DMS79 (cell line): ENCODE data around the gene CHN2.

Source experiments
- DNase-seq: peaks from one replicate; lab custom pipeline; 2025; lab: John Stamatoyannopoulos, UW

The CHN2 gene

DNA sequence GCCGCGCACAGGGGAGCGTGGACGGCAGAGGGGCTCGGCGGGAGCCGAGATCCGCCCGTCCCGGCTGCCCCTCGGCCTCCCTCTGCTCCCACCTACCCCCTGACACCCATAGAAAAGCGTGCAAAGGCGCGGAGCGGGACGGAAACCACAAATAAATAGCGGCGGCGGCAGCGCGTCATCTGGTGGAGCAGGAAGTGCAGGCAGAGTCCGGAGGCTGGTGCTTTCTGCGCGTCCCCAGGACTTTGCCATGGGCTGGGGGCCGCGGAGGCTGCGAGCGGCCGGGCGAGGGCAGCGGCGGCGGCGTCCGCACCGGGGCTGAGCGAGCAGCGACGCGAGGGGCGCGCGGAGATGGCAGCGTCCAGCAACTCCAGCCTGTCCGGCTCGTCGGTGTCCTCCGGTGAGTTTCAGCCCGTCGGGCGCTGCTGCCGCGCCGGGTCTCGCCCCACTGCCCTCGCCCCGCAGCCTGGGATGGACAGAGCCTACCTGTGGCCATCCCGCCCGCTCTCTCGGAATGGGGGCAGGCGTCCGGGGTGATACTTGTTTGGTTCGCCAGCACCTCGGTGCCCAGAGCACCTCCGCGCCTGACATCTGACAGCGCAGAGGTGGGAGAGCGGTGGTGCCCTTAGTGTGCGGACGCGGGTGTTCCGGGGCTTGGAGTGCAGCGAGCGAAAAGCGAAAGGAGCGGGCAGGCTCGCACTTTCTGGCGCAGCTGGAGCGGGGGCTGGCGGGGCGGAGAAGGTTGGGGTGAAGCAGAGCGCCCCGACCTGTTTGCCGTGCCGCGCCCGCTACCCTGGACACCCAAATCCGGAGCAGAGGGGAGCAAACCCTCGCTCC lies at the start of gene CHN2:
Gene CHN2, plus strand, starts transcription at position 182 of the 834 bp plus-strand sequence.
- peak; percentile 54 for DNase-seq

DNA sequence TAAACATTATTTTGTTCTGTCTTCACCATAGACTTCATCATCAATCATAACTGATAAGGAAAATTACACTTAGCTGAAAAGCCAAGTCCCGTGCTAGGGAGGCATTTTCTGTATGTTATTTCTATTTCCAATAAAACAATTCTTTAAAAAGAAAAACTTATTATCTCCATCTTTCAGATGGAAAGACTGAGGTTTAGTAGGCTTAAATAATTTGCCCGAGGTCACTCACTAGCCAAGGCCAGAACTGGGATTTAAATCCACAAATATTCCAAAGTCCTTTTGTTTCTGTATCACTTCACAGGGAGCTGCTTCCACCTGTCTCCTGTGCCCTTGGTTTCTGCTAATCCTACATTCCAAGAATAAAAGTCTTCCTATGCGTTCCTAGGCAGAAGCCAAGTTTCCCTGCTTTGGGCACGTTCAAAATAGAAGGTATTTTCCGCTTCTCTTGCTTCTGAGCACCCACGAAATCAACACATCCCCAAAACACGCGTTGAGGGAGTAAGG lies 49.0 kb upstream of the CHN2 start:
- DNase-seq: no peak

DNA sequence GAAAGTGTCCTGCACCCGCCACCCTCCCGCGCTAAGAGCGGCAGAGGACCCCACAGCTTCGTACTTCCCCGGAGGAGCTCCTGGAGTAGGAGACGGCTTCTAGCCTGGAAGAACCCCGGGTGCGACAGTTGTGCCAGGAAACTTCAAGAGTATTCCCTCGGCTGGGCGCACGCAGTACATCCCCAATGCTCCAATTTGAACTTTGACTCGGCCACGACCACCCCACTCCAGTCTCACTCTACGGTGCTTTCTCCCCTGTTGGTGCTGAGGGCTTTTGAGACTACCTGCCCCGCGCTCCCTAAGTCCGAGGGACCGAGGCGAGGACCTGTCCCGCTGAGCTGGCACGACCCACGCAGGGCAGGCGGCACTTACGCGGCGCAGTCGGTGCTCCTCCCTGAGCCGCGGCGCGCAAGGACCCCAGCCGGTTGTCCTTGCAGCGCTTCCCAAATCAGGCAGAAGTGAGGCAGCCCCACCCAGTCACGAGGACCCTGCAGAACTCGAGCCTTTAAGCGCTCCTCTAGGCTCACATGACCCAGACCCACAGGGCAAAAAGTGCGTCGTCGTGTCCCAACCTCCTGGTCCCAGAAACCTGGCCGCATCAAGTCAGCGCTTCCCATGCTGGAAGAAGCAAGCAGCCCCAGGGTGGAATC lies 48.4 kb upstream of the CHN2 start, which contains the start of gene CPVL:
Gene CPVL, minus strand, starts transcription at position 481 of the 650 bp plus-strand sequence. CDS start 25,476 bp downstream, outside the sequence.
- peak; percentile 42 for DNase-seq

DNA sequence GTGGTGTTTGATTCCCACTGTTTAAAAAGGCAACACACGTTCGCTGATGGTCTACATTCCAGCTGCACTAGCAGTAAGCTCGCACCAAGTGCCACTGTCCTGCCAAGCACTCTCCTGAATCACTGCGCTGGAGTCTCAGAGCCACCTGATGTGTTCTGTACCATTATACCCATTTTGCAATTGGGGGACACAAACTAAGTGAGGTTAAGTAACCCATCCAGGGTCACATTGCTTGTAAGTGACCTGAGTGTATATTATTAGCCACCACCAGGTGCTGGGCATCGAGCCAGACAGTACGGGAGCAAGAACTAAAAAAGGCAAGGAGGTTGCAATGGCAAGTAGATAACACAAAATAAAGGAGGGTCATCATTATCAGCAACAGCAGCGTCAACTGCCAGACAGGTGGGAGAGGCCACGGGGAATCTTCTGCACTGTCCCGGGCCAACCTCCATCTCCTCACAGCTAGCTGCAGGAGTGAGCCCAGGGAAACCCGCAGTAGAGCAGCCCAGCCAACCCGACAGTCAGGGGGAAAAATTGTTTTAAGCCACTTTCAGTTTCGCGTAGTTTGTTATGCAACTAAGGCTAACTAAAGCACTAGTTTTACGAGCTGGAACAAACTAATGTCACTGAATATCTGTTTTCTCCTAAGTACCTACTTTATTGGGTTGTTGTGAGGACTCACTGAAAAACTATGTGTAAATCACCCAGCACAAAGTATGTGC lies 47.5 kb upstream of the CHN2 start:
- no peak for DNase-seq

DNA sequence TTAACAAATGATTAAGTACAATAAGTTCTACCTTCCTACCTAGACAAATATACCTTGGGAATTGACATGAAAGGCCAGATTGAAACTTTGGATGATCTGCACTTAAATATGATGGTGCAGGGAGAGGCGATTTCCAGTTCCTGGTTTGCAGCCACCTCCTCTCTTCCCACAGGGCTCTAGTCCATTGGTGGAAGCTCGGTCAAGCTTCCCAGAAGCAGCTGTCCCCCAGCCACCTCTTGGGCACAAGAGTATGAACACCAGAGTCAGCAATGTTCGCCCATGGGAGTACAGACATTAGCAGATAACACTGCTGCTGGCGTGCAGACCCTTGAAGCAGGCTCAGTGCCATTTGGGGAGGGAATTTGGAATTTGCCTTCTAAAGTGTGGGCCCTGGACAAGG lies 46.8 kb upstream of the CHN2 start:
- DNase-seq: no peak

DNA sequence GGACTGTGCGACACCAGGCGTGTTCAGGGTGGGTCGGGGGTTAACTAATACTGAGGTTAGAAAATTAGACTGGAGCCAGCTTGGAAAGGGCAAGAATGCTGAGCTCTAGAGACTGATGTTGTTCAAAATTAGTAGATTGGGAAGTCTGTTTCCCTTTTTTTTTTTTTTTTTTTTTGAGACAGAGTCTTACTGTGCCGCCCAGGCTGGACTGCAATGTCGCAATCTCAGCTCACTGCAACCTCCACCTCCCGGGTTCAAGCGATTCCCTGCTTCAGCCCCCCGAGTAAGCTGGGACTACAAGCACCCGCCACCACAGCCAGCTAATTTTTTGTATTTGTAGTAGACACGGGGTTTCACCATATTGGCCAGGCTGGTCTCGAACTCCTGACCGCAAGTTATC lies 45.5 kb upstream of the CHN2 start:
- DNase-seq: no peak

DNA sequence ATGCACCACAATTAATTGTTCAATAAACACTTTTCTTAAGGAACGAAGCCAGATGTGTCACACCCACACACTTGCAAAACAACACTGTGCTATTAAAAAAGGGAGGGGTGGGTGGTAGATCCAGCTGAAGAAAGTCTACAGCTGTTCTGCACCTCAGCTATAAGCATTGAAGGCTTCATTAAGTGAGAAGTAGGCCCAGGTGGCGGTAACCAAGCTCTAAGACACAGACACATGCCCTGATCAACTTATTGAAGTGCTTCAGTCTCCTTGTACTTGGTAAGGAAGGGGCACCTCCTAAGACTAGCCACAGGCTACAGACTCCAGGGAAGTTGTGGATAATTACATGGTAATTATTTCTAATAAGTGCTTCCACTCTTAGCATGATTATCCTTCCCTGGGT lies 43.7 kb upstream of the CHN2 start:
- DNase-seq: no peak

DNA sequence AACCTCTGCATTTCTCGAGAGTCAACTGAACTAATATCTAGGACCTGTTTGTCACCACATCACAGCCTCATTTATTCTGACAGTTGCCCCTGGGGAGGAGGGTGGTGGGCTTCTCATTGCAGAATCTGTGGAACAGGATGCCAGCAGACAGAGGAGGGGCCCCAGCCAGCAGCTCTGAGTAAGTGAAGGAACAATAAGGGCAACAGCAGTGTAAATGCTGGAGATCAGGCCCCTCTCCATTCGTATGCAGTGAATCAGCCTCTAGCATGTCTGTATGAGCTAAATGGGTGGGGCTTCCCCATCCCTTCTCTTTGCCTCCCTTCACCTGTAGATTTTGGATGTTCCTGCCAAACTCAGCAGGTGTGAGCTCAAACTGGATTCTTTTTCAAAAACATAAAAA lies 40.5 kb upstream of the CHN2 start:
- DNase-seq: no peak

DNA sequence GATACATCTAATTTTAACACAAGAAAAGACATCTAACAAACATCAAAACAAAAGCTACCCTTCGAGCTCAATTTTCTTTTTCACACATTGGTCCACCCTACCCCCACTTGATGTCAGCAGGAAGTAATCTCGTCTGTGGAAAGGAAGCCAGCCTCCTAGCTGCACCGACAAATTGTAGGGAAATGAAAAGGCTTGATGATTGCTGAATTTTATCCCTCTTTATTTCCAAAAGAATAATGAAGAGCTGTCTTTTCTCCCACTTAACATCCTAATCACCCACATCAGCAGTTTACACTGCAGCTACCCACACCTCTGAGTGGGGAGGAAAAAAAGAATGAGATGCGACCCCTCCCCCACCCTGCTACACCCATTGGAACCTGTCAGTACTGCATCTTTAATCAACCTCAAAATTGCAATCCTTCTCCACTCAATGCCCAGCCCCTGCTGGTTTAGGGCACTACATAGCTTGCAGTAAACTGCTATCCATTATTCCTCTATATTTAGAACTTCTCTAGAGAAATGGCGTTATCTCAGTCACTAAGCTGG lies 37.6 kb upstream of the CHN2 start:
- DNase-seq: no peak

DNA sequence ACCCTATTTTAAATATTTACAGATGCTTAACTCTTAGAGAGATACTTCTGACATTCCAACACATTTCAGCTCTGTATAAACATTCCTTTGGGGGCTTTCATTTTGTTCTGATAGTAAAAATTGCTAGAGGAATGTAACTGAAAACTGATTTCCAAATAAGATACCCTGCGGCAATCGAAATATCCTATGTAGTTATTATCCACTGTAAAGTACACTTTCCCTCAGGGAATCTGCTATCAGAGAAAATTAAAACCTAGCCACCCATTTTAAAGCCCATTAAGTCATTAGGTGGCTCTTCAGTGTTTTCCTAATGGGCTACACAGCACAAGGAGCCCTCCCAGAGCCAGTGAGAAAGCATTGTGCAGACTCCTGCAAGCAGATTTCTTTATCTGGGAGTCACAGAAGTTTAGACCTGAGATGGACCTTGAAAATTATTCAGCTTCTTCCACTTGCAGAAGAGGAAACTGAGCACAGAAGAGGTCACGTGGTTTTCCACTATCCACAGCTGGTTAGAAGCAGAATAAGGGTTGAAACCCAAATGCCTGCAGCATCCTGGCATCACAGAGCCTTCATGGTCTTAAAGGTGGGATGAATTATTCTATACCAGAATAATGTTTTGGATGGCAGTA lies 35.7 kb upstream of the CHN2 start:
- no peak for DNase-seq

DNA sequence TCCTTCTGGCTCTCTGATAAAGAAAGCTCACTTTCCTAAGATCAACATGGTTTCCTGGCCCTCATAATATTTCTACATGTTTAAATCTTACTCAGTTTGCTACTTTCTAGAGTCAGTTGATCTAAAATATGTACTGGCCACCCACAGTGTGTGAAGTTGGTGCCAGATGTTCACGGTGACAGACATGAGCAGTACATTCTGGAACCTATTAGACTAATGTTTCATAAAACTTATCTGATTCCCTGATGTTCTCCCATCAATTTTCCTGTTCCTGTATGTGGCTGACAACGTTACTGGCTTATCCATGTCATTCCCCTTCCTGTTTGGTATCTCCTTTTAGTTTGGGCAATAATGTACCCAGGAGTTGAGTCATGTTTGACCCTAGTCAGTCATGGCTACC lies 34.5 kb upstream of the CHN2 start:
- no peak for DNase-seq

DNA sequence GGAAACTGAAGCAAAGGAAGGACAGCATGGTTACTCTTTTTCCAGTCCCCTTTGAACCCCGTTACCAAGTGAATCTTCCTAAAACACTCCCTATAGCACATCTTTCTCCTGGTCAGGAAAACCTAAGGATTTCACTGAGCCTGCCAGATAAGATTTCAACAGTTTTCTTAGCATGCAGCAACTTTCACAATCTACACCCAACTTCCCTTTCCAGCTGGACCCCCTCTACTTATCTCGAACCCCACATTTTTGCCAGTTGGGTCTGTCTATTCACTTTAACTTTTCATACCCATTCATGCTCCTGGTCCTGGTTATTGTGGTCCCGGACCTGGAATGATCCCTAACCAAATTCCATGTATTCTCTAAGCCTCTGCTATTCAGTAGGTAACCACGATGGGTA lies 33.3 kb upstream of the CHN2 start:
- no peak for DNase-seq

DNA sequence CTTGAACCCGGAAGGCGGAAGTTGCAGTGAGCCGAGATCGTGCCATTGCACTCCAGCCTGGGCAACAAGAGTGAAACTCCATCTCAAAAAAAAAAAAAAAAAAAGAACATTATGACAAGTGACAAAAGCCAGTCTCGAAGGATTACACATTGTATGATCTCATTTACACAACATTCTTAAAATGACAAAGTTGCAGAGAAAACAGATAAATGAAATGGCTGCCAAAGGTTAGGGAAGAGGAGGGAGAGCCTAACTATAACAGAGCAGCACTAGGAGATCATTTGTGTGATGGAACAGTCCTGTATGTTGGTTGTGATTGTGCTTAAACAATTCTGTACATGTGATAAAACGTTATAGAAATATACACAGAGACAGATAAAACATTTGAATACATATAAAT lies 32.0 kb upstream of the CHN2 start:
- DNase-seq: no peak

DNA sequence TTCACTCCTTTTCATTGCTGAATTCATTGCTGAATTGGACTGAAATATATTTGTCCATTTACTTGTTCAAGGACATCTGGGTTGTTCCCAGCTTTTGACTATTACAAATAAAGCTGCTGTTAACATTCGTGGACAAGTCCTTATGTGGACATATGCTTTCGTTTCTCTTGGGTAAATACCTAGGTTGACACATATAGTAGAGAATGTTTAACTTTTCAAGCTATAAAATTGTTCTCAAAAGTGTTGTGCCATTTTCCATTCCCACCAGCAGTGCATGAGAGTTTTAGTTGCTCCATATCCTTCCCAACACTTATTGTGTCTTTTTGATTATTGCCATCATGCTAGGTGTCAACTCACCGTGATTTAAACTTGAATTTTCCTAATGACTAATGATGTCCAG lies 30.7 kb upstream of the CHN2 start:
- DNase-seq: no peak

DNA sequence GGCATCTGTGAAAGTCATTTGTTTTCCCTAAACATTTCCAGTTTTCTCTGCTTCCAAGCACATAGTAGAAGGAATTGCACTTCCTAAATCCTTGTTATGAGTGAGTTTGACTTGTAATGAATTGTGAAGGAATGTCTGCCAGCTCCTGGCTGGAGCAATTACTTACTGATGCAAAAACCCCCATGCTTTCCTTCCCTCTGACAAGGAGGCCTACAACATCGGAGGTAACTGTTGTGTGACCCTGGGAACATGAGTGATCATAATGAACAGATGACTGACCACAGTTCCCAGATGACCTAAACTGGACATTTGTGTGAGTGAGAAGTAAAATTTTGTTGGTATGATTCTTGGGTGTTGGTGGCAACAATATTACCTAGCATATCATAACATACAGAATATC lies 26.9 kb upstream of the CHN2 start:
- no peak for DNase-seq

DNA sequence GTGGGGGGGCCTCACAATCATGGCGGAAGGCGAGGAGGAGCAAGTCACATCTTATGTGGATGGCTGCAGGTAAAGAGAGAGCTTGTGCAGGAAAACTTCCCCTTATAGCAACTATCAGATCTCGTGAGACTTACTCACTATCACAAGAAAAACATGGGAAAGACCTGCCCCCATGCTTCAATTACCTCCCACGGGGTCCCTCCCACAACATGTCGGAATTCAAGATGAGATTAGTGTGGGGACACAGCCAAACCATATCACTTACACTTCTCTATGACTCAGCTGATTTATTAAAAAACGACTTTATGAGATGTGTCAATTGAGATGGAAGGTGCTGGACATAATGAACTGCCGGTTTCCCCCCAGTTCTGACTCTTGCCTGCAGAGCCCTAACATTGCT lies 23.8 kb upstream of the CHN2 start:
- DNase-seq: no peak

DNA sequence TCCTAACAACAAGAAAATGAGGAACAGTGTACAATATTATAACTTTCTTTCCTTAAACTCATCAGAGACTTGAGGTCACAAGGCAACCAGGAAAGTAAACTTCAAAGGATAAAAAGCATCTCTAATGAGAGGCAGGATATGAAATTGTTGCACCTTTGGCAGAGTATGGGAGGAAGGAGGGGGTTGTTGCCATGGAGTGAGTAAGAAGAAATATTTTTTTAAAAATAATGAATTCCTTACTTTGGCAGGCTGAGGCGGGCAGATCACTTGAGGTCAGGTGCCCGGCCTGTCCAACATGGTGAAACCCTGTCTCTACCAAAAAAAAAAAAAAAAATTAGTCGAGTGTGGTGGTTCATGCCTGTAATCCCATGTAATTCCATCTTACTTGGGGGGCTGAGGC lies 21.1 kb upstream of the CHN2 start:
- DNase-seq: no peak

DNA sequence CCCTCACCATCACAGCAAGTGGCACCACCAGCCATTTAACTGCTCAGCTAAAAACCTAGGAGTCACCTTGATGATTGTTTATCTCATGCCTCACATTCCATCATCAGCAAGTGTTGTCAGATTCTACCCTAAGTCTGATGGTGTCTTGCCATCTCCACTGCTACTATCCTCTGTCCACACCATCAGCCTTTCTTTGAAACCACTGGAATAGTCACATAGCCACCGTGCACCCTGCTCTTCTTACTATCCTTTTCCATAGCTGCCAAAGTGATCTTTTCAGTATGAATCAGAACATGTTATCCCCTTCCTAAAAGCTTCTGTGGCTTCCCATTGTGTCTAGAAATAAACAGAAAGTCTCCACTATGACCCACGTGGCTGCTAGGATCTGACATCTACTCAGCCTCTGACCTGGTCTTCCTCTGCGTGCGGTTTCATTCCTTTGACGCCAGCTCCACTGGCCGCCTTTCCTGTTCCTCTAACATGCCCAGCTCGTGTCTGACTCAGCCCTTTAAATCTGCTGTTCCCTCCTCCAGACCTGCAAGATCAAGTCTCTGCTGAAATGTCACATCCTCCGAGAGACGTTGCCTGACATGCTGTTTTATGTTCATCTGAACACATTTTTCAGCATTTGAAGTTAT lies 16.5 kb upstream of the CHN2 start:
- no peak for DNase-seq

DNA sequence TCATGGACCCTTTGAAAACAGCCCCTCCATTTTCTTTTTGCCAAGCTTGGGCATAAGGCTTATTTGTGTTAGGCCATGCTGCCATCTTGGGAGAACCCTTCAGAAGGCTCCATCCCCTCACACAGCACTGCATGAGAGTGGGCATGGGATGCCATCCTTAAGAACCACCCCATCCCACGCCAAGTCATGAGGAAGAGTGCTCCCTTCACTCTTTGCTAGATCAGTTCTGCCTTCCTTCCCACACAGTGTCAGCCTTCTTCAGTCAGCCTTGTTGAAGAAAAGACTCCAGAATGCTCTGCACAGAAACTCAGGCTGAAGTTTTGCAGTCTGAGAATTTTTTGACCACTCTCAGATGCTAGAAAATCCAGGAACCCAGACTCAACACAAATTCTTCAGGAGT lies 15.5 kb upstream of the CHN2 start:
- DNase-seq: no peak

DNA sequence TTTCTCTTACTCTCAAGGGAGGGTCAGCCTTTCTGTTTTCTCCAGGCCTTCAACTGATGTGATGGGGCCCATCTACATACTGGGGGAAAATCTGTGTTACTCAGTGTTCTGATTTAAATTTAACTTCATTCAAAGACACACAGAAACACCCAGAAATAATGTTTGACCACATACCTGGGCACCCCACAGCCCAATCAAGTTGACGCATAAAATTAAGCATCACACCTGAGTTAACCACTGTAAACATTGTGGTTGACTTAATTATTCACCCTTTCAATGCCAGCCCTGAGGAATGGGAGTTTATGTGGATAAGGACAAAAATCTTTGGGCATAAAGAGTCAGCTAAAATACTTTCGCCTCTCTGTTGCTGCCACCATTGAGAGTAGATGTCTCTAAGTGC lies 10.0 kb upstream of the CHN2 start:
- DNase-seq: no peak

DNA sequence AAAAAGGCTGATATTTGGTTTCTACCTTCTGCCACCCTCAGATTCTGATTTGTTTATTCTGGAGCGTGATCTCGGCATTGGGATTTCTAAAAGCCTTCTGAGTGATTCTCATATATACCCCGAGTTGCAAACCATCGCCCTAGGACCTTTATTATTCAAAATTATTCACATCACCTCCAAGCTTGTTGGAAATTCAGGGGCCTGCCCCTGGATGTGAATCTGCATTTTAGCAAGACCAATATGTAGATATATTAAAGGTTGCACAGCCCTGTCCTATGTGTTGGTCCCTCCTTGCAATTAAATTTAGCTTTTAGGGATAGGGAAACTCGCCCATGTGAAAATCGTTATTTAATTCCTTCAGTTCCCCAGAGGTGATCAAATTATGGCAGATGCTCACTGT lies 9.0 kb upstream of the CHN2 start:
- no peak for DNase-seq
